GM21390 (cell line): ENCODE data around the gene CRABP1.

Experiments
- ATAC-seq: cut with Tn5 transposase; IDR thresholded peaks from one replicate; pipeline ENCODE4 v1.9.1; 2021; ENCODE audit not compliant: unreplicated experiment

The CRABP1 gene

GRCh38 chr15:78340231-78341056, at the start of gene CRABP1:
Gene CRABP1, plus strand, starts transcription at chr15:78340353. Its CDS starts 76 bp downstream, at chr15:78340429.
- no peak for ATAC-seq

GRCh38 chr15:78291052-78291451, 49.1 kb upstream of the CRABP1 start:
- no peak for ATAC-seq

DNA sequence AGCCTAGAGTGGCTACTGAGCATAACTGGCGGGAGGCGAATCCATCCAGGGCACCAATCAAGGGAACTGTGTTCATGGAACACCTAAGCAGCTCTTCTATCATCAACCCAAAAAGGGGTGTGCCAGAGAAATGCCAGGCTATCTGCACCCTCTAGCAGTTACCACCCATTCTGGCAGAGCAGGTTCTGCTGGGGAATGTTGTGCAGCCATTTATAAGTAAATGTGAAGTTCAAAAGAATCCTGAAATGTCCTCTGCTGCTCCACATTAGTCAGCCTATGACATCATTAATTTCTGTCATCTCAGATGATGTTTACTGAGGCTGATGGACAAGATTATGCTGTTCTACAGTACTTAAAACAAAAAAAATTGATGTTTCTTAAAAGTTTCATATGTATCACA, 48.5 kb upstream of the CRABP1 start:
- no peak for ATAC-seq

GRCh38 chr15:78292219-78292618, 47.9 kb upstream of the CRABP1 start:
- no peak for ATAC-seq

GRCh38 chr15:78299101-78299930, 40.8 kb upstream of the CRABP1 start, which contains the start of gene SKIC8:
Gene SKIC8, minus strand, starts transcription at chr15:78299609. Its CDS starts 3,923 bp downstream, at chr15:78295686.
- peak; percentile 78 for ATAC-seq

DNA sequence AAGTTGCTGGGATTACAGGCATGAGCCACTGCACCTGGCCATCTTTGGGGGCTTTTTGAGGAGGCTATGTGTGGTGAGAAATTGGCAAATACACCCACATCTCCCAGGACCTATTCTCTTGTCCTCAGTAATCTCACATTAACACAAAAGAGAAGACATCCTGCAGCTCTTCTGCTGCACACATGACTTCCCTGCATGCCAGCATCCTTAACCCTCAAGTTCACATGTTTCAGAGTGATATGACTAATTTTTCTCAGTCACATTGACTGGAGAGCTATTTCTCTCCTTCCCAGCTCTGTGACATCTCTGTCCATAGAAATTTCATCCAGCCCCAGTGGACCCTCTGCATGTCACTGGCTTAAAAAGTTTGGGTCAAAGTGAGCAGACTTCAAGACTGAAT, 38.8 kb upstream of the CRABP1 start:
- ATAC-seq, result no peak

DNA sequence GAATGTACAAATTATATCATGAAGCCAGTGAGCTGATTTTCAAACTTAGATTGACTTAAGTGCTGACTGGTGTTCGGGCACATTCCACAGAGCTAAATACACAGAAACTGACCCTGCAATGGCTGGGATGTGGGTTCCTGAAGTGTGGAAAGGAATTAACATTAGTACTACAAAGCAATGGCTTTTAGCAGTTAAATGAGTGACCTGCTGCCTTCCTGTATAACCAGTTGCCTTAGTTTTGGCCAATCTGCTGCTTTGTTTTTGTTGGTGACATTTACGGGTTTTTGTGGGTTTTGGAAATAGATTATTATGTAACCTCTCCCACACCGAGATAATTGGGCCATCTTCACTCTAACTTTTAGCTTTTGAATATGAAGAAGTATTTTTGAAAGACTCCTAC, 38.3 kb upstream of the CRABP1 start:
- ATAC-seq, result no peak

GRCh38 chr15:78302579-78303312, 37.4 kb upstream of the CRABP1 start:
- no peak for ATAC-seq

DNA sequence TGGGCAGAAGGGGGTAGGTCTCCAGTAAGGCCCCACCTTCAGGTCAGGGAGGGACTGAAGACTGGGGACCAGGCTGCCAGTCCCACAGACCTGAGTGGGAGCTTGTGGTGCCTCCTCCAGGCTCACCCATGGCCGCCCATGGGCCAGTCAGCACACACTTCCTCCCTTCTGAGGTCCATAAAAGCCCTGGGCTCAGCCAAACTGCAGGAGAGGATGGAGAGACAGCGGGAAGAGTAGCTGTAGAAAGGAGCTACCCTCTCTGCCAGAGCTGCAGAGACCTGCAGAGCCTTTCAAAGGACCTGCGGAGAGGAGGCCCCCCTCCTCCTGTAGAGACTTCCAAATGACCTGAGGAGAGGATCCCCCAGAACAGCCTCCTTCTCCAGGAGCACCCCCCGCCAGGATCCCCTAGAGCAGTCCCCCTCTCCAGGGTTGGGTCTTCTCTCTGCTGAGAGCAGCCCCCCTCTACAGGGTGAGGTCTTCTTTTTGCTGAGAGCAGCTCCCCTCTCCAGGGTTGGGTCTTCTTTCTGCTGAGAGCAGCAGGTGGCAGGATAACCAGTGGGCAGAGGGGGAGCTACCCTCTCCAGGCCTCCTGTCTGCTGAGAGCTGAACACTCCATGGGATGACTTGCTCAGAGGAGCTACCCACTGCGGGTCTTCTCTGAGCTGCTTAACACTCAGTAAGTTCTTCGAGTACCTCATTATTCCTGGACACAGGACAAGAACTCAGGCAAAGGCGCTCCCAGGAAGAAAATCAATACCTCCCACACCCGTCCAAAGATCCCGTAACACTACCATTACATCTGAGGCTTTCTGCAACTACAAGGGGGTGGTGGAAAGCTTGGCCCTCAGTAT, 35.7 kb upstream of the CRABP1 start:
- ATAC-seq, result no peak

- ATAC-seq, result no peak
Observed at GRCh38 chr15:78306176-78306774, 33.9 kb upstream of the CRABP1 start.

GRCh38 chr15:78307976-78308375, 32.2 kb upstream of the CRABP1 start:
- no peak for ATAC-seq

DNA sequence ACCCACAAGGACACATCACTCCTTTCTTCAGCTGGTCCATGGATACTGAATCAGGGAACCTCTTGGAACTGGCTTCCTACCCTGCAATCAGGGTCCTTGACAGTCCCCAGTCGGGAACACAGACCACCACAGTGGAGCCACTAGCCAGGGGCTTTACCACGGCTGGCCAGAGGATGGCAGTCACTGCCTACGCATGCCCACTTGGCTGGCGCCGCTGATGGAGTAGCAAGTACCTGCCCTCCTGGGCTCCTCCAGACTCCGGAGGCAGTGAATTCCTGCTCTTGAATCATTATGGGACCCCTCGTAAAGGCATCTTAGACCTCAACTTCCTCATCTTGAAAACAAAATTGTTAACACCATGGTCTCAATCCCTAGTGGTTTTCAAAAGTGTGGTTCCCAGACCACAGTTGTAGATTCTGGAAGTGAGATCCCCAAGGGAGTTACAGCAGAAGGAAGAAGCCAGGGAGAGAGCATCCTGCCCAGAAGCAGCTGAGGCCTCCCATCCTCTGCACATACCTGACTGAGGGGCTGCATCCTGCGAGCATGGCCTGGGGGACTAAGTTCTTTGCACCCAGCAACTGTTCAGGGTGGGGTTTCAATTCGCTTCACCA, 31.6 kb upstream of the CRABP1 start:
- ATAC-seq, result no peak

DNA sequence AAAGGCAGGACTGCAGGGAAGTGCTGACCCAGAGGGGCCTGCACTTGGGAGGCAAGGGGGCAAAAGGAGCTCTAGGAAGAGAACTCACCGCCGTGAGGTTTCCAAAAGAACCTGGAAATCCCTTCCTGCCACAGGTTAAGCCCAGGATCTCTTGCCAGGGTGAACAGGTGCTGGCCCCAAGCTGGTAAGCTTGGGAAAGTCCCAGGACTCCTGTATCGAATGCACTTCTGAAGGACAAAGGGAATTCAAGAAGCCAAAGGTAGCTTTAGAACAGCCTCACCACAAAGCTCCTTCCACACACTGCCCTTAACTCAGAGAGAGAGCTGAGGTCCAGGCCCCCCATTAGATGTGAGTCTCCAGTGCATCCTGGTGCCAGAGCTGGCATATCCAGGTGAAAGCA, 28.9 kb upstream of the CRABP1 start:
- no peak for ATAC-seq

DNA sequence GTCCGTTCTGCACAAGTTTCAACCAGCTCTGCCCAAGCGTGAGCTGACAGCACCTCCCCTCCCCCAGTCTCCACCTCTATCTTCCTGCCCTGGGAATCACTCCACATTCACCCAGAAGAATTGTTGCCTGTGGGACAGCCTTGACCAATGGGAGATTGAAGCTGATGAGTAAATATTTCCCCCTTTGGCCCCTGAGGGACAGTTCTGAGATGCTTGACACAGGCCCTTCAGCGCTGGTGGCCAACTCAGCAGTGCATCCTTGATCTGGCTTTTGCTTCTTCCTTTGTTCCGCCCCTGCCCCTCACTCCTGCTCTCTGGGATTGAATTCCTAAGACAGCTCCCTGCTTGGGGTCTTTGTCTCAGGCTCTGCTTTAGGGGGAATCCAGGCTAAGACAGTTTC, 27.6 kb upstream of the CRABP1 start:
- no peak for ATAC-seq

GRCh38 chr15:78312957-78313356, 27.2 kb upstream of the CRABP1 start:
- no peak for ATAC-seq

- ATAC-seq, result no peak
Observed at GRCh38 chr15:78313383-78313782, 26.8 kb upstream of the CRABP1 start.

DNA sequence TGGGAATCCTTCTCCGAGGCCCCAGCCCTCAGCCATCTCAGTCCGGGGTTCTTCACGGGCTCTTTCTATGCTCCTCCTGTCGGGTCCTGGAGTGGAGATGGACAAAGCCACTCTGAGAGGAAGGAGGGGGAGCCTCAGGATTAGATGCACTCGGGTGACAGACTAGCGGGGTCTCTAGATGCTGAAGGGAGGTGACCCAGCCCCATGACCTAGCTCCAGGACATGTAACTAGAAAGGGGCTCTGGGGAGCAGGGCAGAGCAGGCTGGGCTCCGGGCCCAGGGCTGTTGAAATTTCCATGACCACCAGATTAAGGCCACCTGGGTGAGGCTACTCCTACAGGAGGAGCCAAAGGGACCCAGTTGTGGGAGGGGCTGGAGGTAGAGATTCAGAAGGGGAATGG, 26.0 kb upstream of the CRABP1 start:
- ATAC-seq, result no peak

DNA sequence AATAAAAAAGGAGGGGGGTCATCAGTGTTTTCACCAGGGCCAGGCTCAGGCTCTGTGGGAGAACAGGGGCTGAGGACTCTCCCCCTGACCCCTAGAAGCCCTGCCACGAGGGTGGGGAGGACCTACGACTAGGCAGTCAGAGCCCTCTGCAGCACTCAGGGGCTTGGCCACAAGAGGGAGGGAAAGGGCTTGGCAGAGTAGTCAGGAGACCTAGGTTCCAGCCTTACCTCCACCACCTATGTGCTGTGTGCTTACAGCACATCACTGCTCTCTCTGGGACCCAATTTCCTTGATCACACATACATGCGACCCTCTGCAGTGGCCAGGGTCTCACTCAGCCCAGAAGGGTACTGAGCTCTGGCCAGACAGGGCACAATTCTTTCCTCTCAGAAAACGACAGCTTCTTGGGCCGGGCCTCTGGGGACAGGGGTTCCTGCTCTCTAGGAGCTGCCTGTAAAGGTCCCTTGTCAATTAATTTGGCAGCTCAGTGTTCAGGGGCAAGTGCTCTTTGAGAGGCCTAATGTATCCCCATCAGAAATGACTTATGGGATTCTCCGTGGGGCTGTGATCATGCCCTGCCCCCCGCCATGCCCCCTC, 24.4 kb upstream of the CRABP1 start:
- ATAC-seq, result no peak
